ENCODE results near the gene NOXO1. TPM values are rescaled to one million over a fixed set of nuclear protein-coding genes. Genes with fewer than 3 reads are reported as not detected.
"Not testable (repeated sequence)": the region's sequence is repeated elsewhere in the genome, so short reads cannot be mapped to it uniquely, and the experiment has no call there.

The NOXO1 gene
- total RNA-seq, 2 experiments from 2014 or later: 0.23 TPM; not detected in 1

DNA sequence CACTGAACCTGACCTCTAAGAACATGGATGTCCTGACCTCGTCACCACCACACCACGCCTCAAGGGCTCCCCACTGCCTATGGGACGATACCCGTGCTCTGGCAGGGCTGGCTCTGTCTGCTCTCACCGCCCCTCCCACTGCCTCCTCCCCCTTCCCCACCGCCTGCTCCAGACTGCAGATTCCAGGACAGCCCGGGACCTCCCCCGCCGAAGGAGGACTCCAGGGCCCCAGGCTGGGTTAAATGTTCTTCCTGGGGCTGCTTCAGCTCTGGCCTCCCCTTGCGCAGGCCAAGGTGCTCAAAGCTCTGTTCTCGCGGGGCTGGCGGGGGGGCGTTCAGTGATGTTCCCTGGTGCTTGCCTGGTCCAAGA lies 41.4 kb upstream of the NOXO1 start:
- Mint-ChIP-seq H3K27ac (no peak overlapping the region), H3K36me3 (ENCODE audit: low read depth) (no peaks in the 10 kb centered on the region), H3K4me3 (peak overlapping the region; percentile 64), H3K27me3 (peaks cover 44% of the 10 kb centered on the region), H3K9me3 (no peaks in the 10 kb centered on the region), H3K4me1 (peaks cover 18% of the 10 kb centered on the region)
- CTCF ChIA-PET: interaction anchor here (0.6 to 5.5 kb wide), 18 partner anchors 8 to 509 kb away, joined by 3 to 79 read pairs (median 4); partner anchors contain the start of genes CEMP1, NTHL1, TRAF7 and TSC2
- no peak for DNase-seq
- POLR2A ChIA-PET: interaction anchor here (0.6 to 1.6 kb wide), 8 partner anchors 14 to 132 kb away, joined by 3 to 8 read pairs (median 4); partner anchors contain the start of genes NTHL1, TRAF7 and TSC2

GRCh38 chr16:2019921-2020831 lies 38.9 kb upstream of the NOXO1 start:
- no peak overlapping the region for H3K27ac Mint-ChIP-seq
- DNase-seq: no peak
- peaks cover 34% of the 10 kb centered on the region for H3K27me3 Mint-ChIP-seq
- H3K4me3 Mint-ChIP-seq: no peak overlapping the region
- peaks cover 14% of the 10 kb centered on the region for H3K4me1 Mint-ChIP-seq
- no peaks in the 10 kb centered on the region for H3K9me3 Mint-ChIP-seq
- POLR2A ChIA-PET: interaction anchor here (2.5 kb wide), 1 partner anchor 135 kb away, joined by 8 read pairs; the partner anchor contains the start of gene TRAF7
- H3K36me3 Mint-ChIP-seq (ENCODE audit: low read depth): no peaks in the 10 kb centered on the region
- CTCF ChIA-PET: interaction anchor here (1.2 to 5.5 kb wide), 4 partner anchors 27 to 127 kb away, joined by 4 to 79 read pairs (median 6); partner anchors contain the start of genes NTHL1 and TSC2

GRCh38 chr16:2019518-2019920 lies 38.2 kb upstream of the NOXO1 start, which contains the start of gene NPW:
TSS of gene NPW (plus strand) at chr16:2019785.
- peaks cover 31% of the 10 kb centered on the region for H3K27me3 Mint-ChIP-seq
- ChIA-PET POLR2A (interaction anchor here (2.5 kb wide), 1 partner anchor 136 kb away, joined by 8 read pairs; the partner anchor contains the start of gene TRAF7), CTCF (interaction anchor here (1.2 to 1.6 kb wide), 3 partner anchors 28 to 127 kb away, joined by 4 to 7 read pairs (median 6); partner anchors contain the start of genes NTHL1 and TSC2)
- H3K36me3 Mint-ChIP-seq (ENCODE audit: low read depth): no peaks in the 10 kb centered on the region
- no peak within 1 kb of the TSS for H3K4me3 Mint-ChIP-seq
- peaks cover 14% of the 10 kb centered on the region for H3K4me1 Mint-ChIP-seq
- no peak within 1 kb of the TSS for H3K27ac Mint-ChIP-seq
- no peak for DNase-seq
- H3K9me3 Mint-ChIP-seq: no peaks in the 10 kb centered on the region

- no peak overlapping the region for H3K4me3 Mint-ChIP-seq
- peaks cover 2% of the 10 kb centered on the region for H3K4me1 Mint-ChIP-seq
- H3K36me3 Mint-ChIP-seq (ENCODE audit: low read depth): no peaks in the 10 kb centered on the region
- ChIA-PET CTCF (interaction anchor here (0.7 to 2.0 kb wide), 4 partner anchors 13 to 138 kb away, joined by 3 to 10 read pairs (median 6); partner anchors contain the start of gene PKD1), POLR2A (interaction anchor here (1.1 to 1.4 kb wide), 2 partner anchors 131 to 139 kb away, joined by 4 to 6 read pairs; partner anchors contain the start of gene TRAF7)
- DNase-seq: no peak
- H3K9me3 Mint-ChIP-seq: no peaks in the 10 kb centered on the region
- H3K27ac Mint-ChIP-seq: no peak overlapping the region
- peaks cover 19% of the 10 kb centered on the region for H3K27me3 Mint-ChIP-seq
Observed at GRCh38 chr16:2016407-2016922, 35.2 kb upstream of the NOXO1 start.

- peaks cover 2% of the 10 kb centered on the region for H3K4me1 Mint-ChIP-seq
- DNase-seq: no peak
- ChIA-PET CTCF (interaction anchor here (0.7 to 2.0 kb wide), 3 partner anchors 12 to 124 kb away, joined by 3 to 10 read pairs (median 9); partner anchors contain the start of gene PKD1), POLR2A (interaction anchor here (1.1 kb wide), 1 partner anchor 131 kb away, joined by 6 read pairs; no protein-coding TSS in a partner anchor)
- no peaks in the 10 kb centered on the region for H3K9me3 Mint-ChIP-seq
- no peak overlapping the region for H3K27ac Mint-ChIP-seq
- no peak overlapping the region for H3K4me3 Mint-ChIP-seq
- peaks cover 16% of the 10 kb centered on the region for H3K27me3 Mint-ChIP-seq
- no peaks in the 10 kb centered on the region for H3K36me3 Mint-ChIP-seq (ENCODE audit: low read depth)
Observed at GRCh38 chr16:2015947-2016208, 34.6 kb upstream of the NOXO1 start.

- H3K36me3 Mint-ChIP-seq (ENCODE audit: low read depth): no peaks in the 10 kb centered on the region
- H3K27me3 Mint-ChIP-seq: peaks cover 12% of the 10 kb centered on the region
- no peaks in the 10 kb centered on the region for H3K9me3 Mint-ChIP-seq
- peaks cover 2% of the 10 kb centered on the region for H3K4me1 Mint-ChIP-seq
- POLR2A ChIA-PET: interaction anchor here (1.0 kb wide), 1 partner anchor 140 kb away, joined by 4 read pairs; the partner anchor contains the start of gene TRAF7
- DNase-seq: no peak
- H3K27ac Mint-ChIP-seq: no peak overlapping the region
- CTCF ChIA-PET: interaction anchor here (0.7 to 2.0 kb wide), 6 partner anchors 7 to 125 kb away, joined by 3 to 10 read pairs (median 5); no protein-coding TSS in a partner anchor
- no peak overlapping the region for H3K4me3 Mint-ChIP-seq
Observed at GRCh38 chr16:2015117-2015946, 34.1 kb upstream of the NOXO1 start.

- no peak for DNase-seq
- H3K4me1 Mint-ChIP-seq: peaks cover 10% of the 10 kb centered on the region
- ChIA-PET CTCF (interaction anchor here (0.6 to 1.9 kb wide), 3 partner anchors 9 to 129 kb away, joined by 5 to 6 read pairs (median 6); no protein-coding TSS in a partner anchor), POLR2A (interaction anchor here (1.6 kb wide), 1 partner anchor 34 kb away, joined by 4 read pairs; the partner anchor contains the start of genes NTHL1 and TSC2)
- peaks cover 3% of the 10 kb centered on the region for H3K27me3 Mint-ChIP-seq
- no peaks in the 10 kb centered on the region for H3K9me3 Mint-ChIP-seq
- H3K27ac Mint-ChIP-seq: no peak overlapping the region
- H3K36me3 Mint-ChIP-seq (ENCODE audit: low read depth): peaks cover 6% of the 10 kb centered on the region
- H3K4me3 Mint-ChIP-seq: no peak overlapping the region
Observed at GRCh38 chr16:2013527-2013926, 32.3 kb upstream of the NOXO1 start.

- not testable (repeated sequence) for H3K9me3 Mint-ChIP-seq, H3K27me3 Mint-ChIP-seq, H3K4me3 Mint-ChIP-seq, H3K27ac Mint-ChIP-seq, DNase-seq
- CTCF ChIA-PET: interaction anchor here (1.0 to 1.9 kb wide), 3 partner anchors 11 to 129 kb away, joined by 3 to 6 read pairs (median 3); partner anchors contain the start of genes NTHL1 and TSC2
- Mint-ChIP-seq H3K4me1 (peaks cover 28% of the 10 kb centered on the region), H3K36me3 (ENCODE audit: low read depth) (peaks cover 15% of the 10 kb centered on the region)
- POLR2A ChIA-PET: interaction anchor here (1.3 to 1.5 kb wide), 2 partner anchors 40 to 143 kb away, joined by 4 read pairs; partner anchors contain the start of gene TBL3
Observed at GRCh38 chr16:2011726-2012125, 30.5 kb upstream of the NOXO1 start.

DNA sequence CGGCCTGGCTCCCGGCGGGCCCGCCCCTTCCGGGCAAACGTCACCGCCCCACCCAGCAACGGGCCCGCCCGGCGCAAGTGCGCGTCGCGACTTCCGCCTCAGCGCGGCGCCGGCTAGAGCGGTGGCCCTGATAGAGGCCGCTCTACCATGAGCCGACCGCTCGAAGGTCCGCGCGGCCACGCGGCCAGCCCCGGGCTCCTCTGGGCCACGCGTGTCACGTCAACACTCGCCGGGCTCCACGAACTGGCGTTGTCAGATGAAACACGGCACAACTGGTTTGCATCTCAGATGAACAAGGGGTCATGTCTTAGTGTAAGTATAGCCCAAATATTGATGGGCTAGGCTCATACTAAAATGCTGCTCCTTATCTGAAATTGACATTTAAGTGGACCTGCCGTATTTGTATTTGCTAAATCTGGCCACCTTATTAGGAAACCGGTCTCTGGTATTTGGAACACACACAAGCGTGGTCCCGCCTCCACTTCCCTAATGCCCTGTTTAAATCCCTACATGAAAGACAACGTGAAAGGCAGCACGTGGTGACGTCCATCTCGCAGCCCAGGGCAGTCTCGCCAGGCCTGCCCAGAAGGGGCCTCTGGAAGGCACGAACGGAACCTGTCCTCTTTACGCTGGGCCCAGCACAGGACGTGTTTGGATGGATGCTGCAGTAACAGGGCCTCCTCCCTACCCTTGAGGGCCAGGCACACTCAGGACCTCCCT lies 28.7 kb upstream of the NOXO1 start, which contains the start of gene ZNF598:
TSS of gene ZNF598 (minus strand) at position 31 of the 720 bp plus-strand sequence.
- peak within 1 kb of the TSS; percentile 92 for H3K4me3 Mint-ChIP-seq
- CTCF ChIA-PET: interaction anchor here (2.6 kb wide), 1 partner anchor 131 kb away, joined by 12 read pairs; no protein-coding TSS in a partner anchor
- no peaks in the 10 kb centered on the region for H3K27me3 Mint-ChIP-seq
- H3K4me1 Mint-ChIP-seq: peaks cover 41% of the 10 kb centered on the region
- DNase-seq: peak; percentile 83
- H3K27ac Mint-ChIP-seq: peak within 1 kb of the TSS; percentile 88
- H3K36me3 Mint-ChIP-seq (ENCODE audit: low read depth): peaks cover 15% of the 10 kb centered on the region
- POLR2A ChIA-PET: interaction anchor here (1.5 to 3.2 kb wide), 5 partner anchors 18 to 145 kb away, joined by 4 to 24 read pairs (median 14); partner anchors contain the start of genes RPS2, SYNGR3 and TRAF7
- no peaks in the 10 kb centered on the region for H3K9me3 Mint-ChIP-seq

- no peaks in the 10 kb centered on the region for H3K27me3 Mint-ChIP-seq
Observed at GRCh38 chr16:2009164-2009711, 28.0 kb upstream of the NOXO1 start.

More at GRCh38 chr16:2009164-2009711, 28.0 kb upstream of the NOXO1 start:
- CTCF ChIA-PET: interaction anchor here (0.5 to 2.6 kb wide), 4 partner anchors 13 to 146 kb away, joined by 3 to 12 read pairs (median 4); partner anchors contain the start of gene TRAF7
- Mint-ChIP-seq H3K9me3 (no peaks in the 10 kb centered on the region), H3K4me3 (peak overlapping the region; percentile 81), H3K4me1 (peaks cover 47% of the 10 kb centered on the region), H3K27ac (peak overlapping the region; percentile 86), H3K36me3 (ENCODE audit: low read depth) (peaks cover 15% of the 10 kb centered on the region)
- peak; percentile 30 for DNase-seq
- POLR2A ChIA-PET: interaction anchor here (0.7 to 3.2 kb wide), 11 partner anchors 9 to 145 kb away, joined by 3 to 24 read pairs (median 4); partner anchors contain the start of genes RPS2, SYNGR3, TBL3 and TRAF7
